Endothelial cell of umbilical vein (primary cell): Measurements from ENCODE around the gene CAMK2D. TPM values are rescaled to one million over a fixed set of nuclear protein-coding genes. Genes with fewer than 3 reads are reported as not detected.

Source experiments
- BruUV-seq: library from RNA; stranded (reverse); fragments of 400-500 nt; replicated peaks from 2 replicates; lab custom pipeline; 2021; lab: Mats Ljungman, UMichigan
- CTCF ChIA-PET: fragments of 300-600, 350-600 bp; sonication (Branson Sonifier 250); formaldehyde crosslinking; loops from one replicate; lab custom pipeline; 2021; ENCODE audit warnings: antibody characterized with exemption, inconsistent platforms; lab: Charles Lee
- POLR2A ChIA-PET: fragments of 300-600, 350-600 bp; sonication (Branson Sonifier 250); formaldehyde crosslinking; loops from one replicate; lab custom pipeline; 2021; ENCODE audit warnings: antibody characterized with exemption, inconsistent platforms; lab: Charles Lee
- DNase-seq: peaks from one replicate; pipeline ENCODE4 v3.0.0-alpha.2; 2011; ENCODE audit warnings: low read depth, low spot score
- FAIRE-seq: peaks from 2 replicates; lab custom pipeline; 2011; peaks lifted over from hg19 to GRCh38; lab: Jason Lieb, UNC
- H2AFZ ChIP-seq: 2 replicates; pipeline ENCODE4 v1.6.0; 2012; ENCODE audit warnings: low read depth, low read length, control low read depth, inconsistent platforms
- H3K27ac ChIP-seq: 2 replicates; pipeline ENCODE4 v1.5.1; 2011; ENCODE audit warnings: low read depth, mild to moderate bottlenecking, control low read depth, low read length, moderate library complexity; ENCODE audit not compliant: insufficient read depth
- H3K27me3 ChIP-seq, 2 experiments: 2 replicates each; pipeline versions ENCODE4 v1.6.0 to v1.6.1; 2011; ENCODE audit warnings: low read length in 2 of 2, mixed read lengths in 1 of 2; ENCODE audit not compliant: control insufficient read depth in 2 of 2, insufficient read depth in 2 of 2
- H3K36me3 ChIP-seq, 2 experiments: 2 replicates in 1 of 2; 3 replicates in 1 of 2; pipeline ENCODE4 v1.5.1; 2011; ENCODE audit warnings: low read length in 2 of 2, mild to moderate bottlenecking in 1 of 2, moderate library complexity in 1 of 2; ENCODE audit not compliant: control insufficient read depth in 2 of 2, insufficient read depth in 2 of 2; ENCODE audit errors: extremely low read depth in 1 of 2
- H3K4me1 ChIP-seq: 3 replicates; pipeline ENCODE4 v1.5.1; 2011; ENCODE audit warnings: mild to moderate bottlenecking, low read length; ENCODE audit not compliant: control insufficient read depth, insufficient read depth; ENCODE audit errors: extremely low read depth
- H3K4me2 ChIP-seq: 2 replicates; pipeline ENCODE4 v1.6.1; 2011; ENCODE audit warnings: low read length, control low read depth, mixed read lengths; ENCODE audit not compliant: insufficient read depth
- H3K4me3 ChIP-seq, 3 experiments: fragments of 200-600 bp in 1 of 3; sonication (generic), shearing (Covaris generic) in 1 of 3; replicated peaks in 1 of 3; 2 replicates each; pipeline ENCODE4 v1.5.1; 2011 to 2016; ENCODE audit warnings: control low read depth in 3 of 3, low read length in 3 of 3, mild to moderate bottlenecking in 2 of 3, inconsistent platforms in 1 of 3, low read depth in 1 of 3, moderate library complexity in 1 of 3; ENCODE audit not compliant: insufficient read depth in 1 of 3
- H3K79me2 ChIP-seq: 2 replicates; pipeline ENCODE4 v1.6.0; 2012; ENCODE audit warnings: low read length, inconsistent platforms; ENCODE audit not compliant: control insufficient read depth, insufficient read depth
- H3K9ac ChIP-seq: replicated peaks from 2 replicates; pipeline ENCODE3; 2011; ENCODE audit warnings: low read length, control low read depth; ENCODE audit not compliant: insufficient read depth; ENCODE audit errors: extremely low read depth
- H3K9me1 ChIP-seq: replicated peaks from 3 replicates; pipeline ENCODE4 v1.6.0; 2011; ENCODE audit warnings: mild to moderate bottlenecking, low read length; ENCODE audit not compliant: control insufficient read depth, insufficient read depth; ENCODE audit errors: extremely low read depth
- H3K9me3 ChIP-seq: replicated peaks from 2 replicates; pipeline ENCODE4 v1.5.1; 2012; ENCODE audit warnings: low read length, inconsistent platforms; ENCODE audit not compliant: control insufficient read depth, insufficient read depth
- H4K20me1 ChIP-seq: replicated peaks from 2 replicates; pipeline ENCODE3; 2011; ENCODE audit warnings: mild to moderate bottlenecking, low read length; ENCODE audit not compliant: control insufficient read depth, insufficient read depth; ENCODE audit errors: extremely low read depth
- CTCF ChIP-seq, 2 donors: IDR thresholded peaks; 1 replicate in 1 of 2; 2 replicates in 1 of 2; pipeline ENCODE4 v1.5.1; 2011; ENCODE audit warnings: low read length in 2 of 2, mild to moderate bottlenecking in 2 of 2, moderate library complexity in 2 of 2, control low read depth in 1 of 2, inconsistent platforms in 1 of 2, low read depth in 1 of 2; ENCODE audit not compliant: insufficient read depth in 1 of 2; ENCODE audit errors: extremely low read depth in 1 of 2
- FOS ChIP-seq: IDR thresholded peaks from 2 replicates; pipeline ENCODE4 v1.6.1; 2011; ENCODE audit warnings: mild to moderate bottlenecking, low read length, moderate library complexity, borderline replicate concordance; ENCODE audit not compliant: insufficient read depth
- GATA2 ChIP-seq: IDR thresholded peaks from 2 replicates; pipeline ENCODE4 v1.7.0; 2011; ENCODE audit warnings: low read depth, mild to moderate bottlenecking, moderate library complexity, mixed read lengths, low read length; ENCODE audit not compliant: insufficient read length, insufficient read depth
- JUN ChIP-seq: IDR thresholded peaks from 2 replicates; pipeline ENCODE4 v1.6.1; 2011; ENCODE audit warnings: borderline replicate concordance, low read depth; ENCODE audit not compliant: insufficient read length, insufficient read depth
- POLR2A ChIP-seq: IDR thresholded peaks from 2 replicates; pipeline ENCODE4 v1.6.1; 2012; ENCODE audit warnings: low read depth, mild to moderate bottlenecking, control low read depth, low read length
- POLR2AphosphoS5 ChIP-seq: IDR thresholded peaks from 2 replicates; pipeline ENCODE4 v1.6.1; 2012; ENCODE audit warnings: low read depth, mild to moderate bottlenecking, control low read depth, low read length, moderate library complexity; ENCODE audit not compliant: insufficient read depth
- dilution Hi-C: fragments of 300-500 bp; cut with MboI; formaldehyde crosslinking; loops from one replicate; pipeline ENCODE4 v1.15.0; 2019; ENCODE audit warnings: low sequenced_read_pairs; ENCODE audit not compliant: extremely low pct_ligation_motif_present
- intact Hi-C: fragments of 100-400 bp; cut with micrococcal nuclease; formaldehyde crosslinking; loops from one replicate; pipeline ENCODE4 v1.10.0; 2022
- polyA plus RNA-seq, 4 experiments: library from polyadenylated mRNA; depleted of rRNA in 3 of 4; stranded (reverse) in 3 of 4; unstranded in 1 of 4; fragments of >200 nt; gene quantifications; 2 replicates each; pipeline versions ENCODE4 v1.2.1 to v1.2.3, GENCODE V29; 2011 to 2012; ENCODE audit warnings: missing spikeins in 1 of 4
- total RNA-seq: library from RNA; stranded (reverse); gene quantifications from 2 replicates; pipeline ENCODE4 v1.2.3, GENCODE V29; 2021
- TF ChIP-seq, protein P1 (sequence below): IDR thresholded peaks from 2 replicates; pipeline ENCODE4 v1.6.1; 2011; ENCODE audit not compliant: insufficient read depth, insufficient read length

Gene CAMK2D
- total and polyA plus RNA-seq, 2 donors (not counting 3 experiments of a cell fraction or from before 2014, with no cell fraction given): 10.4 to 30.7 TPM

GRCh38 chr4:113512880-113513279, 248.7 kb downstream of the CAMK2D start:
- Histone ChIP-seq H3K9me3 (no peaks in the 10 kb centered on the region), H3K9ac (no peak overlapping the region), H2AFZ (no peak overlapping the region), H3K27ac (no peak overlapping the region), H3K27me3 (no peaks in the 10 kb centered on the region), H3K36me3 (peaks cover 0 to 7% of the 10 kb centered on the region in 2 experiments), H3K79me2 (no peaks in the 10 kb centered on the region), H3K4me1 (no peaks in the 10 kb centered on the region), H4K20me1 (no peaks in the 10 kb centered on the region), H3K9me1 (no peaks in the 10 kb centered on the region), H3K4me3 (no peak overlapping the region), H3K4me2 (no peak overlapping the region)
- no TSS peak for BruUV-seq
- ChIA-PET CTCF (no interaction called here), POLR2A (no interaction called here)
- TF ChIP-seq CTCF (IDR thresholded peaks at IDR 0.05; ENCODE audit: extremely low read depth in 1 of 2, insufficient read depth in 1 of 2, low read depth in 1 of 2, low read length in 2 of 2): no peak
- no peak for TF ChIP-seq JUN
- no peak for TF ChIP-seq FOS
- TF ChIP-seq, protein P1, sequence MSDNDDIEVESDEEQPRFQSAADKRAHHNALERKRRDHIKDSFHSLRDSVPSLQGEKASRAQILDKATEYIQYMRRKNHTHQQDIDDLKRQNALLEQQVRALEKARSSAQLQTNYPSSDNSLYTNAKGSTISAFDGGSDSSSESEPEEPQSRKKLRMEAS: no peak
- no peak for TF ChIP-seq POLR2A
- TF ChIP-seq POLR2AphosphoS5: no peak
- no peak for TF ChIP-seq GATA2
- dilution Hi-C loops (no loop called here), intact Hi-C loops (no loop called here)
- no peak for DNase-seq
- FAIRE-seq: no peak
